WERI-Rb-1 (cell line): ENCODE measurements around the gene PSMD6.
A peak's percentile ranks its signal among the peaks of the same experiment; 100 is the strongest.

Source experiments
- DNase-seq: peaks from one replicate; pipeline ENCODE4 v3.0.0-alpha.2; 2020
- H3K27ac ChIP-seq: fragments of 250-450 bp; sonication (Bioruptor Pico); 2 replicates; pipeline ENCODE4 v1.5.1; 2020; ENCODE audit warnings: mild to moderate bottlenecking, moderate library complexity
- H3K27me3 ChIP-seq: fragments of 250-450 bp; sonication (Bioruptor Pico); 2 replicates; pipeline ENCODE4 v1.5.1; 2021; ENCODE audit warnings: mild to moderate bottlenecking, low read depth, moderate library complexity; ENCODE audit not compliant: insufficient read depth, severe bottlenecking
- H3K36me3 ChIP-seq: fragments of 250-450 bp; sonication (Bioruptor Pico); 2 replicates; pipeline ENCODE4 v1.5.1; 2020; ENCODE audit warnings: mild to moderate bottlenecking, moderate library complexity
- H3K4me3 ChIP-seq: 2 replicates; pipeline ENCODE4 v1.5.1; 2011; ENCODE audit warnings: low read depth, mild to moderate bottlenecking, control low read depth, low read length
- H3K9me3 ChIP-seq: fragments of 250-450 bp; sonication (Bioruptor Pico); 2 replicates; pipeline ENCODE4 v1.5.1; 2021; ENCODE audit warnings: mild to moderate bottlenecking, moderate library complexity; ENCODE audit not compliant: severe bottlenecking
- TF ChIP-seq, protein P1 (sequence below): IDR thresholded peaks from 2 replicates; pipeline ENCODE4 v1.5.1; 2011; ENCODE audit warnings: low read depth, mild to moderate bottlenecking, control low read depth, inconsistent platforms, low read length

The PSMD6 gene

DNA sequence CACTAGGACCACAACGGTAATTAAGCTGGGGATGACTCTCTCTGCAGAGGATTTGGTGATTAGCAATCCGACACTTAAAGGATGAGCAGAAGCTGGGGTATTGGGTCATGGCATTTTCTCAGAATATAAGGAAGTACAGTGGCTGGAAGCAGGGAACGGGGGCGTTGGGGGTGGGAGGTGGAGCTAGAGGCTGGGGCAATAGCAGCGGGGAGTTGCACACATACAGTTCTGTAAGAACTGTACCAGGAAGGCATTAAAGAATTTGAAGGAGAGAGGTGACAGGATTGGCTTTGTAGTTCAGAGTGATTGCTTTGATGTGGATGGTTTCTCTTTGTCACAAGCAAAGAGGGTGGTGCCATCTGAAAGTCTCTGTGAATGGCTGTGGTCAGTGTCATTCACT lies 28.2 kb downstream of the PSMD6 start:
- no peak overlapping the region for H3K4me3 ChIP-seq
- H3K27me3 ChIP-seq = no peaks in the 10 kb centered on the region
- no peak overlapping the region for H3K27ac ChIP-seq
- peak; percentile 33 for DNase-seq
- TF ChIP-seq, protein P1, sequence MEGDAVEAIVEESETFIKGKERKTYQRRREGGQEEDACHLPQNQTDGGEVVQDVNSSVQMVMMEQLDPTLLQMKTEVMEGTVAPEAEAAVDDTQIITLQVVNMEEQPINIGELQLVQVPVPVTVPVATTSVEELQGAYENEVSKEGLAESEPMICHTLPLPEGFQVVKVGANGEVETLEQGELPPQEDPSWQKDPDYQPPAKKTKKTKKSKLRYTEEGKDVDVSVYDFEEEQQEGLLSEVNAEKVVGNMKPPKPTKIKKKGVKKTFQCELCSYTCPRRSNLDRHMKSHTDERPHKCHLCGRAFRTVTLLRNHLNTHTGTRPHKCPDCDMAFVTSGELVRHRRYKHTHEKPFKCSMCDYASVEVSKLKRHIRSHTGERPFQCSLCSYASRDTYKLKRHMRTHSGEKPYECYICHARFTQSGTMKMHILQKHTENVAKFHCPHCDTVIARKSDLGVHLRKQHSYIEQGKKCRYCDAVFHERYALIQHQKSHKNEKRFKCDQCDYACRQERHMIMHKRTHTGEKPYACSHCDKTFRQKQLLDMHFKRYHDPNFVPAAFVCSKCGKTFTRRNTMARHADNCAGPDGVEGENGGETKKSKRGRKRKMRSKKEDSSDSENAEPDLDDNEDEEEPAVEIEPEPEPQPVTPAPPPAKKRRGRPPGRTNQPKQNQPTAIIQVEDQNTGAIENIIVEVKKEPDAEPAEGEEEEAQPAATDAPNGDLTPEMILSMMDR = no peak
- no peaks in the 10 kb centered on the region for H3K9me3 ChIP-seq
- peaks cover 47% of the 10 kb centered on the region for H3K36me3 ChIP-seq

DNA sequence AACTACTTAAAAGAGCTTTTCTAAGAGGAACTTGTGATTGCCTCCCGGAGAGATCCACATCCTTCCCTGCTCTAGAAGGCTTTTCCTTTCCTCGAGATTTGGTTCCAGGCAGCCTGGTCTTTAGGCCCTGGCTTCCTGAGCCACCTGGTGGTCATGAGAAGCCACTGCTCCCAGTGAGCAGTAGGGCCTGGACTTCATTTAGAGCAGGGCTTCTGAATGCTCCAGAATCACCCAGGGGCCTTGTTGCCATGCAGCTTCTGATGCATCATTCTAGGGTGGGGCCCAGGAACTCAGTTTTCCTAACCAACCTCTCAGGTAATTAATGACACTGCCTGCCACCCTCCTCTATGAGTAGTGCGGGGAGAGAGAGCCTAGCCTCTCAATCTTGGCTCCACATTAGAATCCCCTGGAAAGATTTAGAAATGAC lies 29.6 kb downstream of the PSMD6 start:
- Histone ChIP-seq H3K27ac (no peak overlapping the region), H3K9me3 (no peaks in the 10 kb centered on the region), H3K27me3 (no peaks in the 10 kb centered on the region), H3K36me3 (peaks cover 55% of the 10 kb centered on the region), H3K4me3 (no peak overlapping the region)
- TF ChIP-seq, protein P1 = peak; percentile 92
- peak; percentile 67 for DNase-seq

DNA sequence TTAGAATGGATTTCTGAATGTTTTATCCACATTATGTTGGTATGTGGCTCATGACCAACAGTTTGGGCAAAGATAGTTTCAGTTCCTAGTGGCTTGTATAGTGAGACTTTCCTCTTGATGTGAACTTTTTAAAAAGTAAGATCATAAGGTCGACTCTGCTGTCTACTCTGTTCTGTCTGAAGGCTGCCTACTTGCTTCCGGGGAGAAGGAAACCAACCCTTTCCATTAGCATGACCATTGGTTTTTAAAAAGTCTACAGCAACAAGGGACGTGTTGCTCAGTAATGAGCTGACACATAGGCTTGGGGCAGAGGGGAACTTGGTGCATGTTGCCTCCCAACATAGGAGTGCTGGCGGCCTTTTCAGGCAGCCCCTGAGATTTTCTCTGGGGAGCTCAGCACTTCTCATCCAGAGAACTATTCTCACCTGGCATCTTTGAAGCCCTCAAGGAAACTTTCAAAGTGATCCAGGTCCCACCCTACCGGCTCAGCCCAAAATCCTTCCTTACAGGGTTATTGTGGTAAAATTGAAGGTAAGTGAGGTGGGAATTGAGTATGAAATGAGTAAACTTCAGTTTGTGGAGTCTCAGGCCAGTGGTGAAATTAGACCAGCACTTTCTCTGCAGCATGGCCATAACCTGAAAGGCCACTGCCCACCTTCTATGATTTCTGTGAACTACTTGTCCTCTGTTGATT lies 30.6 kb downstream of the PSMD6 start:
- Histone ChIP-seq H3K9me3 (no peaks in the 10 kb centered on the region), H3K4me3 (no peak overlapping the region), H3K36me3 (peaks cover 58% of the 10 kb centered on the region), H3K27ac (no peak overlapping the region), H3K27me3 (no peaks in the 10 kb centered on the region)
- TF ChIP-seq, protein P1 = no peak
- DNase-seq = no peak

DNA sequence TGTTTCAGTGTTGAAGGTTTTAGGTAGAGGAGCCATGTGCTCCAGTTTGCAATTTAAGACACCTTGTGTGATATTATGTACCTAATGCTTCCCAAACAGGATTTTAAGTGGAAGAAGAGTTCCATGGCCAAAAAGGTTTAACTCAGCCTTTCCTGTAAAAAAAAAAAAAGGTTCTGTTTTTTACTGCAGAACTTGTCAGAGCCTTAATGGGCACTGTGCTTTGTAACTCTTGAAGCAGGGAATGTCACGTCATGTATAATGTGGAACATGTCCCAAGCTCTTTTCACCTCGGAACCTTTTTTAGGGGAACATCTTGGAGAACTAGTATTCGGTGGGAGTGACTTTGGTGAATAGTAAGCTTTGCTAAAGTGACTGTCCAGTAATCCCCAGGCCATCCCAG lies 31.6 kb downstream of the PSMD6 start:
- no peak for DNase-seq
- H3K27ac ChIP-seq = no peak overlapping the region
- peaks cover 58% of the 10 kb centered on the region for H3K36me3 ChIP-seq
- H3K27me3 ChIP-seq = no peaks in the 10 kb centered on the region
- H3K9me3 ChIP-seq = no peaks in the 10 kb centered on the region
- no peak overlapping the region for H3K4me3 ChIP-seq
- TF ChIP-seq, protein P1 = no peak

DNA sequence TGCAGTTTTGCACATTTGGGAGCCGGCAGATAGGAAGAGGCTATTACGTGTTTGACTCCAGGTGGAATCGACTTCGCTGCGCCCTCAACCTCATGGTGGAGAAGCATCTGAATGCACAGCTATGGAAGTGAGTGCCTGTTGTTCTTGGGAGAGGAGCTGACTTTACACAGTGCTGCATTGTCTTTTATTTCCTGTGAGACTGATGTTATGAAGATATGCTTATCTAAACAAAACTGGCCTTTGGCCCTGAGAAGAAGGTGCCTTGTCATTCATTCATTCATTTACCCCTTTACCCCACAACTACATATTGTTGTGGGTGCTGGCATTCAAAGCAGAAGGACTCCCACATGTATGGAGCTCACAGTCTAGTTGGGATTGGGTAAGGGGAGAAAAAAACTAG lies 32.6 kb downstream of the PSMD6 start:
- no peak overlapping the region for H3K27ac ChIP-seq
- H3K4me3 ChIP-seq = no peak overlapping the region
- peaks cover 54% of the 10 kb centered on the region for H3K36me3 ChIP-seq
- no peaks in the 10 kb centered on the region for H3K27me3 ChIP-seq
- H3K9me3 ChIP-seq = no peaks in the 10 kb centered on the region
- TF ChIP-seq, protein P1 = no peak
- DNase-seq = no peak

DNA sequence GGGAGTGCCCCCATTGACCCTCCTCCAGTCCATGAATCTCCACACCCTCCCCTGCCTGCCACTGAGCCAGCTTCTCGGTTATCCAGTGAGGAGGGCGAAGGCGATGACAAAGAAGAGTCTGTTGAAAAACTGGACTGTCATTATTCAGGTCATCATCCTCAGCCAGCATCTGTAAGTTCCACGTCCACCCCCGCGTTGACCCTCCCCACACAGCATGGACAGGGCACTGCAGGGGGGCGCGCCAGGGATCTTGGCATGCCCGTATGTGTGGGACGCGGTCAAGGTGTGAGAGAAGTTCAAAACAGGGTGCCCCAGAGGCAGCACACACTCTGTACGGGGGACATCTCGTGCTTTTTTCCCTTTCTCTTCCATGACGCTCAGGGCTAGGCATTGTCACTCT lies 33.1 kb downstream of the PSMD6 start:
- no peak overlapping the region for H3K4me3 ChIP-seq
- TF ChIP-seq, protein P1 = no peak
- H3K27me3 ChIP-seq = no peaks in the 10 kb centered on the region
- no peaks in the 10 kb centered on the region for H3K9me3 ChIP-seq
- no peak for DNase-seq
- peaks cover 54% of the 10 kb centered on the region for H3K36me3 ChIP-seq
- H3K27ac ChIP-seq = no peak overlapping the region
